ENCODE data around the gene TMEM167B.

Gene TMEM167B

GRCh38 chr1:109091839-109092193 is 1.3 kb downstream of the TMEM167B start:
- TF ChIP-seq CTCF (conservative IDR thresholded peaks at IDR 0.05; ENCODE audit: low read depth, low read length) = no peak
- peak overlapping the region; percentile 93 for H3K4me3 ChIP-seq (ENCODE audit: low read length)
- DNase-seq (ENCODE audit: low read depth) = no peak

- no peak overlapping the region for H3K4me3 ChIP-seq (ENCODE audit: low read length)
- no peak for DNase-seq (ENCODE audit: low read depth)
- TF ChIP-seq CTCF (conservative IDR thresholded peaks at IDR 0.05; ENCODE audit: low read depth, low read length) = no peak
Measured at GRCh38 chr1:109094377-109094803, 3.8 kb downstream of the TMEM167B start.

DNA sequence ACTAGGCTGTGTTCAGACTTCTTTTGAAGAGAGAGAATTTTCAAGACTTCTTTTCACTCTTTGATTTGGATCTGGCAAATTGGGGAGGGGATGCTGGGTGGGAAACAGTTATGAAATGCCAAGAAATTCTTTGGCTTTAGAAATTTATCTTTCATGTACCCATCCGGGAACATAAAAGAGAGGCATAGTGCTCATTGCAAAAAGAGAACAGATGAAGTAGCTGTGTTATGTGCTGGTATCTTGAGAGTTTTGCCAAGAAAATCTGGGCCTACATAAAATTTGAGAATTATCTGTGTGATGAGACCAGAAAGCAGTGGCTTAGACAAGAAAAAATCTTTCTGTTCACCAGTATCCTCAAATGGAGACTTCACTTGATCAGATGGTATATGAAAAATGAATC is 4.3 kb downstream of the TMEM167B start:
- H3K4me3 ChIP-seq (ENCODE audit: low read length) = no peak overlapping the region
- DNase-seq (ENCODE audit: low read depth) = no peak
- TF ChIP-seq CTCF (conservative IDR thresholded peaks at IDR 0.05; ENCODE audit: low read depth, low read length) = no peak

- DNase-seq (ENCODE audit: low read depth) = no peak
- no peak for TF ChIP-seq CTCF (conservative IDR thresholded peaks at IDR 0.05; ENCODE audit: low read depth, low read length)
- H3K4me3 ChIP-seq (ENCODE audit: low read length) = no peak overlapping the region
Measured at GRCh38 chr1:109095631-109096030, 5.1 kb downstream of the TMEM167B start.

DNA sequence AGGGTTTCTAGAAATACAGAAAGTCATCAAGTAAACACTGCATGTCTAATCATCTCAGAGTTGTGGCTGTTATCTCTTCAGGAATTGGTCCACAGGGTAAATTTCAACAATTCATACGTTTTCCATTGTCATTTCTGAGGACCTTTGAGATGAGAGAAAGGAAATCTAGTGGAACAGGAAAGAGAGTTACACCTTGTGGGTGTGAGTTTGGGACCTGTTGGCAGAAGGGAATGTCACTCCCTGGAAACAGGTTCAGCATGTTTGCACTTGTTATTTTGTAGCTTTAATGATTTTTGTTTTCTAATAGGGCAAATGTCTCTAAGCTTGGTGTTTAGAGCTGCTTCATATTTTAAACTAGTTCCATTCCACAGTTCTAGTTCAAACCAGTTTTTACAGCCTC is 5.6 kb downstream of the TMEM167B start:
- no peak for DNase-seq (ENCODE audit: low read depth)
- no peak overlapping the region for H3K4me3 ChIP-seq (ENCODE audit: low read length)
- no peak for TF ChIP-seq CTCF (conservative IDR thresholded peaks at IDR 0.05; ENCODE audit: low read depth, low read length)

- H3K4me3 ChIP-seq (ENCODE audit: low read length) = peak overlapping the region; percentile 74
- peak; percentile 87 for DNase-seq (ENCODE audit: low read depth)
- TF ChIP-seq CTCF (conservative IDR thresholded peaks at IDR 0.05; ENCODE audit: low read depth, low read length) = peak; percentile 88
Measured at GRCh38 chr1:109099938-109100773, 9.6 kb downstream of the TMEM167B start.
